Measurements from ENCODE around the gene MYL2.

MYL2 gene

DNA sequence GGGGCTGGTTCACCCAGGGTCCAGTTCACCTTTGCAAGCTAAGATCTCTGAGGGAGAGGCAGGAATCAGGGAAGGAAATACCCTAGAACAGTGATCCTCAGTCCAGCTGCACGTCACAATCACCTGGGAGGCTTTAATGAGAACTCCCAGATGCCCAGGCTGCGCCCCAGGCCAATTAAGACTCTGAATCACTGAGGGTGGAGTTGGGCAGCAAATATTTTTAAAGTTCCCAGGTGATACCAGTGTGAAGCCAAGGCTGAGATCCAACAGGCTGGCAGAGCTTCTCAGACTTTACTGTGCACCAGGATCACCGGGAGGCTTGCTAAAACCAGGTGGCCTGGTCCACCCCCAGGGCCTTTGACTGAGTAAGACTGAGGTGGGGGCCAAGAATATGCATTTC, 23.8 kb downstream of the MYL2 start:
- DNase-seq (ENCODE audit: low read depth, low spot score), result no peak

DNA sequence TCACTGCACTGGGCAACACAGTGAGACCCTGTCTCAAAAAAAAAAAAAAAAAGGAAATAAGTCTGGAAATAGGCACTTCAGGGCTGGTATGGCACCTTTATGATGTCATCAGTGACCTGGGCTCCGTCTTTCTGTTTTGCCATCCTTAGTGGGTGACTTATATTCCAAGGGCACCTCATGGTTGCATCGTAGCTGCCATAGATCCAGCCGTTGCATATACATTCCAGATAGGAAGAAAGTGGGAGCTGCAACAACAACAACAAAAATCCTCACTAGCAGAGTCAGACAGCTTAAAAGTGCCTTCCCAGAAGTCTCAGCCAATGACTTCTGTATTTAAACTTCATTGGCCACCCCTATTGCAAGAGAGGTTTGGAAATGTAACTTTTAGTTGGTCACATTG, 26.4 kb downstream of the MYL2 start:
- DNase-seq (ENCODE audit: low read depth, low spot score), result no peak

DNA sequence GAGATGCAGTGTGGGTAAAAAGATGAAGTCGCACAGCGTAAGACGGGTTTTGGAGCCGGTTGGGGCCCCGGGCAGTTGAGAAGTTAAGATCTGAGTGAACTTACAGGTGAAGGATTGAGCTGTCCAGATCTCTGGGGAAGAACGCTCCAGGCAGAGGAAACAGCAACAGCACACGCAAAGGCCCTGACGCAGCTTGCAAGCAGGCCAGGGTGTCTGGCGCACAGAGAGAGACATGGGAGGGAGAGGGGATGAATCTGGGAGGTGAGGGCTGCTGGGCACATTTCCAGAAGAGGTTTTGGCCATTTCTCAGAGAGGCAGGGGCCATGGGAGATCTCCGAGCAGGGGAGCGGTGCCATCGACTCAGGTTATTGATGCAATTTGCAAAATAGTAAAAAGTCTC, 31.0 kb downstream of the MYL2 start:
- no peak for DNase-seq (ENCODE audit: low read depth, low spot score)

DNA sequence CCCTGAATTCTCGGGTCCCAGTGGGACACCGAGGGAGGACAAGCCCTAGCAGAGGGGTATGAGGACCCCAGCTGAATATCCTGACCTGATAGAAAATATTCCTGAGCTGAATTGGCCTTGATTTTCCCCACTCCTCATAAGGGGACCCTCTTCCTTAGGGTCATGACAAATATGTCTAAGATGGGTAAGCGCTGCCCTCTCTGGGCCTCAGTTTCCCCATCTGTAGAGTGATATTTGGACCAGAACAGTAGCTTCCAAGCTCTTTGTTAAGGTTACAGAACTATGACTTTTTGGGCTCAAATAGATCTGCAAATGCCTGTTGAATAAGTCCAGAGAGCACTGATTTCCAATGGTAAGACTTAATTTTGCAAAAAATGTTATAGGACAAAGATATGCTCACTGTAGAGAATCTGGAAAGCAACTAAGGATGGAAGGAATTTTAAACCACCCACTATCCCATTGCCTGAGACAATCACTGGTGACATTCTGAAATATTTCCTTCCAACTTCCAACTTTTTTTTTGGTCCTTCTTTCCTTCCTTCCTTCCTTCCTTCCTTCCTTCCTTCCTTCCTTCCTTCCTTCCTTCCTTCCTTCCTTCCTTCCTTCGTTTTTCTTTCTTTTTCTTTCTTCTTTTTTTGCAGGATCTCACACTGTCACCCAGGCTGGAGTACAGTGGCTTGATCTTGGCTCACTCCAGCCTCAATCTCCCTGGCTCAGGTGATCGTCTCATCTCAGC, 32.0 kb downstream of the MYL2 start:
- DNase-seq (ENCODE audit: low read depth, low spot score), result no peak

DNA sequence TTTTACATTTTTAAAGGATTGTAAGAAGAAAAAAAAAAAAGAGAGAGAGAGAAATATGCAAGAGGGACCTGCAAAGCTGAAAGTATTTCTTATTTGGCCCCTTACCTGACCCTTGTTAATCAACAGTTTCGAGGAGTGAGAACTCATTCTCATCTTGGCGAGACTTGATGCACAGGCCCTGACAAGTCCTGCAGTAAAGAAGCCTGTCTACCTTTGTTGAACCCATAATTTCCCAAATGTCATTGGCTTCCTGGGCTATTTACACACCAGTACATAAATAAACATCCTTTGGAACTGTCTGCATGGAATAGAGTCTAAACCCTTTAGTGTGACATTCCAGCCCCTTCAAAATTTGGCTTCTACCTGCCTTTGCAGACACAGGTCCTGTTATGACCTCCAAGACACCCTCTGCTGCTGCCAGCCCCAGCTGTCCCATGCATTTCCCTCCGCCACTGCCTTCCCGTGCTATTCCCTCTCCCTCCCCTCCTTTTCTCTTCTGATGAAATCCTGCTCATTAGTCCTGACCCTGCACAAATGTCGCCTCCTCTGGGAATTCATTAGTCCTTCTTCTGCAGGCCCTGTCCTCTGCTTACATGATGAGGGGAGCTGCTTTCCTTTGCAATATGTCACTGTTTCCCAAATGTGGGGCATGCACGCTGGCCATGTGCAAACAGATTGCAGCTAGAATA, 35.1 kb downstream of the MYL2 start:
- no peak for DNase-seq (ENCODE audit: low read depth, low spot score)

DNA sequence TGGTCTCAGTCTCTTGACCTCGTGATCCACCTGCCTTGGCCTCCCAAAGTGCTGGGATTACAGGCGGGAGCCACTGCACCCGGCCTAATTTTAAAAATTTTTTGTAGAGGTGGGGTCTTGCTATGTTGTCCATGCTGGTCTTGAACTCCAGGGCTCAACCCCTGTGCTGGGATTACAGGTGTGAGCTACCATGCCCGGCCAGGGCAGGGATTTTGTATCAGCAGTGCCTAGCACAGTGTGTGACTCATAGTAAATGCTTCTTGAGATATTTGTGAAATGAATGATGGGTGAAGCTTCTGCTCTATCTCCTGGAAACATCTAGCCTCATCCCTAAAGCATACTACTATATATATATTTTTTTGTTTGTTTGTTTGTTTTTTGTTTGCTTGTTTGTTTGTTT, 37.1 kb downstream of the MYL2 start:
- no peak for DNase-seq (ENCODE audit: low read depth, low spot score)

DNA sequence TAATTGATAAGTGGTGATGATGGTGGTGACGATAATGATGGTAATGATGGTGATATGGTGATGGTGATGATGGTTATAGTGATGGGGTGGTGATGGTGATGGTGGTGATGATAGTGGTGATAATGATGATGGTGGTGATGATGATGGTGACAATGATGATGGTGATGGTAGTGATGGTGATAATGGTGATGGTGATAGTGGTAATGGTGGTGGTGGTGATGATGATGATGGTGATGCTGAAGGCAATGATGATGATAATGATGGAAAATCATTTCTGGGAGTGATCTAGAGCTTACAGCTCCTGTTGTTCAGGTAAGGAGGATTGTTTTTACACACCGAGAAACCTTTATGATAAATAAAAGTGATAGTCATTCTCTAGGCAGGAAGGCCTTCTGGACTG, 39.7 kb downstream of the MYL2 start:
- no peak for DNase-seq (ENCODE audit: low read depth, low spot score)

DNA sequence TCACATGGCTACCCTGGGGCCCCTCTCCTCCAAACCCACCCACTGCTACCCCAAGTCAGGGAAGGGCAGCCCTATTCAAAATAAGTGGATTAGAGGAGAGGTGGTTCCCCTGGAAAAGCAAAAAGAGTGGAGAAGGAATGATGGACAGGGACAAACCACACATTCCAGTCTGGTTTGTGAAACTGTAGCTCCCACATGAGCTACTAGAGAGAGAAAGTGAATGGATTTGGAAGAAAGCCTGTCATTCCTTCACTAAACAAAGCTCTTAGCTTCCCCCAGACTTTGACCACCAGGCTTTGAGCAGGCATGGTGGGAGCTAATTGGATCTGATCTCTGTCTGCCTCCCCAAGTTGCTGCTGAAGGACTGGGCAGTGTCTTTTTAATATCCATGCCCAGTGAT, 45.6 kb downstream of the MYL2 start:
- no peak for DNase-seq (ENCODE audit: low read depth, low spot score)

DNA sequence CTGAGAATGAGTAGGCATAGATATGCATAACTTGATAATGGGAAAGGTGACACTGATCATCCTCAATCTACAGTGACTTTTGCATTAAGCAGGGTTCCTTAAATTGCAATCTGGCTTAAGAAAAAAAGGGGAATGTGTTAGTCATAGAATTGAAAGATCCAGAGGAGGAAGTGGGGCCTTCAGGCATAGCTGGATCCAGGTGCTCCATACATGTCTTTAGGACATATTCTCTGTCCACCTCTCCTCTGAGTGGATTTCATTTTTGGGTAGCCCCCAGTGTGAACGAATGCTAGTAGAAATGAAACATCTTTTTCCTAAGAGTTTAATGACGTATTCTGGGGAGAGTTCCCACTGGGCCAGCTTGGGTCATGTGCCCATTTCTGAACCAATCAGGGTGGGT, 46.0 kb downstream of the MYL2 start:
- no peak for DNase-seq (ENCODE audit: low read depth, low spot score)

DNA sequence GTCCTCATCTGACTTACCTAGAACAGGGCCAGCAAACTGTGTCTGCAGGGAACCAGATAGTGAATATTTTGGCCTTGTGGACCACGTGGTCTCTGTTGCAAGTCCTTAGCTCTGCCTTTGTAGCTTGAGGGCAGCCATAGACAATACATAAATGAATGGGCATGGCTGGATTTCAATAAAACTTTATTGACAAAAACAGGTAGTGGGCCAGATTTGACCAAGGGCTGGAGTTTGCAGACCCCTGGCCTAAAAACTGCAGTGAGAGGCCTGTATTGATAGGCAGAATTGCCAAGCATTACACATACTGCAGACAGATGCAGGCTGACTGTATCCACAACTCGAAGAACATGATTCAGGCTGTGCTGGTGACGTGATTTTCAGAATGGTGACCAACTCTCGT, 48.3 kb downstream of the MYL2 start:
- DNase-seq (ENCODE audit: low read depth, low spot score), result no peak

DNA sequence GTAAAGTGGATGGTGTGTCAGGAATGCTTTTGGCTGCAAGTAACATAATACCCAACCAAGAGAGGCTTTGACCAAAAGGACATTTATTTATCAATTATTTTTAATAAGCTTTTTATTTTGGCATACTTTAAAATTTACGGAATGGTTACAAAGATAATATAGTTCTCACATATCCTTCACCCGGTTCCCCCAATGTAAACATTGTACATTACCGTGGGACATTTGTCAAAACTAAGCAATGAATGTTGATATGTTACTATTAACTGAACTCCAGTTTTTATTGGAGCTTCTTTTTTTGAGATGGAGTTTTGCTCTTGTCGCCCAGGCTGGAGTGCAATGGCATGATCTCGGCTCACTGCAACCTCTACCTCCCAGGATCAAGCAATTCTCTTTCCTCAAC, 50.6 kb downstream of the MYL2 start:
- no peak for DNase-seq (ENCODE audit: low read depth, low spot score)

DNA sequence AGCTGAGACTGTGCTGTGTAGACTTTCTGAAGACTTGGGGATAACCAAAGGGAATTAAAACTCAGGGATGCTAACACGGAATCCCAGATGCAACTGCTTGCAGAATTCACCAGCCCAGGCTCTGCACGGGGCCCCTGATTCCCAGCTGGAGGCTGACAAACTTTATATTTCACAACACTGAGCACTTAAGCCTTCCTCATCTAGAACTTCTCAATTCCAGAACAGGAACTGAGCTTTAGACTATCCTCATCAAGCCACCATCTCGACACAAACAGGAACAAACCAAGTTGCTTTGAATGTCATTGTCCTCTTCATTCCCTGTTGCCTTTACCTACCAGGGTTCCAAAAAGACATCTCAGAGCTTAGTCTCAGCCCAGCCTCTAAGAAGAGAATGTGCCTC, 51.4 kb downstream of the MYL2 start:
- no peak for DNase-seq (ENCODE audit: low read depth, low spot score)

DNA sequence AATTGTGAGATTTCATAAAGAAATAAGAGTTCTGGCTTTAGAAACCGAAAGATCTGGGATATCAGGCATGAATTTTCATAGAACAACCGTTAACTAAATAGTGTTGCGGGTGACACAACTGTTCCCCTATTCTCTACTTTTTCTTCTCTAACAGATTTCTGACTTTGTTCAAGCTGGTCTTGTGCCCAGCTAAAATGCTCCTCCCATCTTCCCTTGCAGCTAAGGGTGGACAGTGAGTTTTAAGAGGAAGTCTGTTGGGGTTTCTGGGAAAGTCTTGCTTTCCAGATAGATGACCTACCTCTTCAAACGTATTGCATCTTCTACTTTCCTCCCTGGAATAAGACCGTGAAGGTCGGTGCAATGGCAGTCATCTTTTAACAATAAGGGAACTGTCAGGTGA, 54.9 kb downstream of the MYL2 start:
- DNase-seq (ENCODE audit: low read depth, low spot score), result no peak

DNA sequence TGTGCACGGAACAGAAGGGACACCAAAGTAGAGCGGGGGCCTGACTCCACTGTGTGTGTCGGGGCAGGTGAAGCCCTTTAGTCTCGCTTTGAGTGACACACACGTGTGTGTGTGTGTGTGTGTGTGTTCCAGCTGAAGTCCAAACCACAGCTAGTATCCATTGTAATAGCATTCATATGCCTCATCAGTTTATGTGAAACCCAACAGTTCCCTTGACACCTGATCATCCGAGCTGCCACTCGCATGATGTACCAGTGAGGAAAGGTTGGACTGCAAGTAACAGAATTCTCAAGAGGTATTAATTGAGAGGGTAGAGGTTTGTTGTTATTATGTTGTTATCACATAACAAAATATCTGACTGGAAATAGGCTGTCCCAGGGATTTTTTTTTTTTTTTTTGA, 57.2 kb downstream of the MYL2 start:
- DNase-seq (ENCODE audit: low read depth, low spot score), result no peak

DNA sequence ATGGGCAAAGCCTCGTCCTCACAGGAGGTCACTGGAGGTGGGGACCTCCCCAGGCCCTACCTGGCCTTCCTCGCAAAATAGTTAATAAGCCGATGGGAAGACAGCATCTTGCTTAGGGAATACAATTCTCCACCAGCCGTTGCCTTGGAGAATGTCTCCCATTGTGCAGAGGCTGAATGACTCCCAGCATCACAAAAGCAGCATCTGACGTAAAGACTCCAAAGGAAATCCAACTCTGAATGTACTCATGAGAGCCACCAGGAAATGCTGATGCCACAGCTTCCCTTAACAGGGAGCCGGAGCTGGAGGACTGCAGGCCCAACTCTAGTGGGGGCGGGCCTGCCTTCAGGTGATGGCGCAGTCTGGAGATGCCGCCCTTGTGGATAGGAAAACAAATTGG, 58.0 kb downstream of the MYL2 start:
- no peak for DNase-seq (ENCODE audit: low read depth, low spot score)

DNA sequence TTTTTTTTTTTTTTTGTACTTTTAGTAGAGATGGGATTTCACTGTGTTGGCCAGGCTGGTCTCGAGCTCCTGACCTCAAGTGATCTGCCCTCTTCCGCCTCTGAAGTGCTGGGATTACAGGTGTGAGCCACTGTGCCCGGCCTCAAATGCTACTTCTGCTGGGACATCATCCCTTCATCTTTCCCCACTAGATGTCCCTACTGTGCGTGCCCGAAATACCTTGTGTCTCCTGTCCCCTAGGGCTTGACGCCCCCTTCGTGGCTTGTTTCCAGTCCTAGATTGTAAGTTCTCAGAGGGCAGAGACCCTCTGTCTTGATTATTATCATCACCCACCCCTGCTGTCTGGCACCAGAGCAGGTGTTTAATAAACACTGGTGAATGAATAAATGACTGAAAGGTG, 58.6 kb downstream of the MYL2 start:
- DNase-seq (ENCODE audit: low read depth, low spot score), result no peak

Data from activated CD4-positive, CD25-positive, alpha-beta regulatory T cell treated with anti-CD3 and anti-CD28 coated beads, Interleukin-2, amount 50 U/mL, for 16 hours (primary cell).